Endodermal cell (in vitro differentiated cells): Measurements from ENCODE around the gene PTPRO. TPM values are rescaled to one million over a fixed set of nuclear protein-coding genes. Genes with fewer than 3 reads are reported as not detected.

Experiments used
- DNase-seq: peaks from one replicate; pipeline ENCODE4 v3.0.0-alpha.2; 2017
- H3K27ac ChIP-seq: 2 replicates; pipeline ENCODE4 v1.5.1; 2013; ENCODE audit warnings: mild to moderate bottlenecking, low read depth, low read length, moderate library complexity
- H3K27me3 ChIP-seq: 2 replicates; pipeline ENCODE4 v1.6.1; 2013; ENCODE audit warnings: mild to moderate bottlenecking, low read length, moderate library complexity; ENCODE audit not compliant: insufficient read depth, control insufficient read depth, poor library complexity, severe bottlenecking
- H3K36me3 ChIP-seq: 2 replicates; pipeline ENCODE4 v1.7.0; 2013; ENCODE audit warnings: mild to moderate bottlenecking, low read length, moderate library complexity; ENCODE audit not compliant: control insufficient read depth, insufficient read depth
- H3K4me1 ChIP-seq: one replicate; pipeline ENCODE4 v1.7.0; 2013; ENCODE audit warnings: low read length; ENCODE audit not compliant: control insufficient read depth, insufficient read depth
- H3K4me3 ChIP-seq: 2 replicates; pipeline ENCODE4 v1.5.1; 2013; ENCODE audit warnings: mild to moderate bottlenecking, low read length, moderate library complexity
- H3K9ac ChIP-seq: 2 replicates; pipeline ENCODE4 v1.6.1; 2013; ENCODE audit warnings: mild to moderate bottlenecking, low read length, moderate library complexity; ENCODE audit not compliant: poor library complexity, severe bottlenecking; ENCODE audit errors: extremely low read depth
- H3K9me3 ChIP-seq: 2 replicates; pipeline ENCODE4 v1.6.1; 2013; ENCODE audit warnings: mild to moderate bottlenecking, low read length, moderate library complexity; ENCODE audit not compliant: control insufficient read depth
- H3K27ac Mint-ChIP-seq: 2 replicates; pipeline ENCODE4 v1.8.0; 2020; ENCODE audit warnings: mixed read lengths
- H3K27me3 Mint-ChIP-seq: 2 replicates; pipeline ENCODE4 v1.8.0; 2021; ENCODE audit warnings: mild to moderate bottlenecking, mixed read lengths; ENCODE audit not compliant: insufficient read depth
- H3K36me3 Mint-ChIP-seq: 2 replicates; pipeline ENCODE4 v1.8.0; 2020; ENCODE audit warnings: low read depth, mixed read lengths
- H3K4me1 Mint-ChIP-seq: 2 replicates; pipeline ENCODE4 v1.8.0; 2020; ENCODE audit warnings: mixed read lengths
- H3K4me3 Mint-ChIP-seq: 2 replicates; pipeline ENCODE4 v1.8.0; 2020; ENCODE audit warnings: mild to moderate bottlenecking, moderate library complexity, mixed read lengths
- H3K9me3 Mint-ChIP-seq: 2 replicates; pipeline ENCODE4 v1.8.0; 2020; ENCODE audit warnings: mild to moderate bottlenecking, mixed read lengths
- CTCF ChIP-seq: fragments of 200-600 bp; sonication (generic); conservative IDR thresholded peaks from 2 replicates; pipeline ENCODE4 v1.5.0; 2021; ENCODE audit warnings: antibody characterized with exemption, mild to moderate bottlenecking
- WGBS, 2 experiments: methylation state at CpG; one replicate each; pipeline versions ENCODE4 v1.1.5 to v1.1.7; 2013; ENCODE audit warnings: missing lambda C conversion rate in 2 of 2, mixed read lengths in 1 of 2; ENCODE audit not compliant: insufficient coverage in 1 of 2, insufficient read length in 1 of 2; 5-methylcytosine and 5-hydroxymethylcytosine counted together
- total RNA-seq, 2 donors: library from RNA; stranded (reverse); fragmentation: NEBNext Ultra II Directional in 1 of 2; extraction: Animal tissue kit (Norgen Biotek cat#: 25700) in 1 of 2; gene quantifications; 2 replicates in 1 of 2; 3 replicates in 1 of 2; pipeline ENCODE4 v1.2.1, GENCODE V29; 2021

The PTPRO gene
- total RNA-seq, 2 donors from 2014 or later, result 0.31 TPM; not detected in 1

- WGBS, 2 experiments, result 87 to 100% methylated on average over 1 to 4 of the region's 4 CpGs
- Histone ChIP-seq H3K27me3 (peaks cover 98% of the 10 kb centered on the region), H3K4me1 (no peaks in the 10 kb centered on the region), H3K36me3 (no peaks in the 10 kb centered on the region), H3K4me3 (no peak overlapping the region), H3K9me3 (no peaks in the 10 kb centered on the region), H3K27ac (no peak overlapping the region), H3K9ac (no peak overlapping the region)
- H3K27me3 Mint-ChIP-seq, result peaks cover 50% of the 10 kb centered on the region
- peaks cover 3% of the 10 kb centered on the region for H3K4me1 Mint-ChIP-seq
- H3K4me3 Mint-ChIP-seq, result no peak overlapping the region
- TF ChIP-seq CTCF, result no peak
- H3K36me3 Mint-ChIP-seq, result no peaks in the 10 kb centered on the region
- H3K27ac Mint-ChIP-seq, result no peak overlapping the region
- no peaks in the 10 kb centered on the region for H3K9me3 Mint-ChIP-seq
- DNase-seq, result no peak
Measured at GRCh38 chr12:15318841-15319240, 3.5 kb upstream of the PTPRO start.

- H3K27ac Mint-ChIP-seq, result no peak overlapping the region
- H3K27ac ChIP-seq, result no peak overlapping the region
- 50 to 73% methylated on average over 1 of the region's 1 CpG for WGBS, 2 experiments
- no peak for DNase-seq
- no peak overlapping the region for H3K4me3 ChIP-seq
- peaks cover 3% of the 10 kb centered on the region for H3K4me1 Mint-ChIP-seq
- peaks cover 99% of the 10 kb centered on the region for H3K27me3 ChIP-seq
- no peaks in the 10 kb centered on the region for H3K9me3 ChIP-seq
- no peaks in the 10 kb centered on the region for H3K36me3 Mint-ChIP-seq
- no peaks in the 10 kb centered on the region for H3K4me1 ChIP-seq
- no peak overlapping the region for H3K4me3 Mint-ChIP-seq
- no peak overlapping the region for H3K9ac ChIP-seq
- H3K9me3 Mint-ChIP-seq, result no peaks in the 10 kb centered on the region
- TF ChIP-seq CTCF, result no peak
- H3K36me3 ChIP-seq, result no peaks in the 10 kb centered on the region
- H3K27me3 Mint-ChIP-seq, result peaks cover 66% of the 10 kb centered on the region
Measured at GRCh38 chr12:15320881-15321280, 1.4 kb upstream of the PTPRO start.

GRCh38 chr12:15323480-15323879 is 1.2 kb downstream of the PTPRO start:
- Histone ChIP-seq H3K9ac (no peak overlapping the region), H3K36me3 (no peaks in the 10 kb centered on the region), H3K27ac (no peak overlapping the region), H3K9me3 (no peaks in the 10 kb centered on the region), H3K27me3 (peaks cover 99% of the 10 kb centered on the region), H3K4me3 (no peak overlapping the region), H3K4me1 (no peaks in the 10 kb centered on the region)
- H3K9me3 Mint-ChIP-seq, result no peaks in the 10 kb centered on the region
- H3K36me3 Mint-ChIP-seq, result no peaks in the 10 kb centered on the region
- 28% methylated on average over 4 of the region's 4 CpGs; no CpG with 5 or more reads in 1 of the 2 experiments for WGBS, 2 experiments
- no peak overlapping the region for H3K27ac Mint-ChIP-seq
- no peak for DNase-seq
- peaks cover 86% of the 10 kb centered on the region for H3K27me3 Mint-ChIP-seq
- TF ChIP-seq CTCF, result no peak
- peaks cover 3% of the 10 kb centered on the region for H3K4me1 Mint-ChIP-seq
- H3K4me3 Mint-ChIP-seq, result peak overlapping the region; percentile 52
